Breast epithelium (tissue), 3 donors: ENCODE data around the gene TMEM54.

ENCODE experiments used
- CTCF ChIP-seq, 3 donors: fragments of 450-650 bp; IDR thresholded peaks; one replicate each; pipeline ENCODE4 v1.5.1; 2016 to 2017; ENCODE audit warnings: antibody characterized with exemption in 3 of 3, mild to moderate bottlenecking in 3 of 3, moderate library complexity in 3 of 3
- POLR2A ChIP-seq: fragments of 450-650 bp; IDR thresholded peaks from one replicate; pipeline ENCODE4 v1.6.1; 2016; ENCODE audit warnings: antibody characterized with exemption, mild to moderate bottlenecking, moderate library complexity
- POLR2AphosphoS5 ChIP-seq, 3 donors: sonication (generic); formaldehyde crosslinking; IDR thresholded peaks; one replicate each; pipeline ENCODE4 v1.6.1; 2017; ENCODE audit warnings: antibody characterized with exemption in 3 of 3

- TF ChIP-seq CTCF (IDR thresholded peaks at IDR 0.05) (no peak), POLR2A (no peak), POLR2AphosphoS5 (IDR thresholded peaks at IDR 0.05) (no peak)
Measured at GRCh38 chr1:32902535-32902920, 1.3 kb upstream of the TMEM54 start.
